OCI-LY7 (cell line): ENCODE data around the gene USH2A. TPM values are rescaled to one million over a fixed set of nuclear protein-coding genes. Genes with fewer than 3 reads are reported as not detected.

Experiments
- BruUV-seq: library from RNA; stranded (reverse); fragments of 400-500 nt; replicated peaks from 2 replicates; lab custom pipeline; 2021; lab: Mats Ljungman, UMichigan
- CTCF ChIA-PET: fragments of 300-600 bp; sonication (Branson Sonifier 250); formaldehyde crosslinking; loops from one replicate; lab custom pipeline; 2022; ENCODE audit warnings: antibody characterized with exemption; ENCODE audit not compliant: unreplicated experiment; lab: Charles Lee
- POLR2A ChIA-PET: fragments of 300-600 bp; sonication (Branson Sonifier 250); formaldehyde crosslinking; loops from one replicate; lab custom pipeline; 2022; ENCODE audit warnings: antibody characterized with exemption; lab: Charles Lee
- DNase-seq: peaks from one replicate; pipeline ENCODE4 v3.0.0-alpha.2; 2015; ENCODE audit warnings: low spot score
- H2AFZ ChIP-seq: fragments of 200-600 bp; sonication (generic), shearing (Covaris generic); 2 replicates; pipeline ENCODE4 v1.6.1; 2014; ENCODE audit warnings: mild to moderate bottlenecking, antibody characterized with exemption, low read length, moderate library complexity
- H3K27ac ChIP-seq: fragments of 200-600 bp; sonication (generic); 2 replicates; pipeline ENCODE4 v1.5.1; 2014; ENCODE audit warnings: mixed run types, low read depth, mild to moderate bottlenecking, moderate library complexity, low read length, inconsistent platforms; ENCODE audit not compliant: poor library complexity, severe bottlenecking
- H3K36me3 ChIP-seq: fragments of 200-600 bp; sonication (generic); 2 replicates; pipeline ENCODE4 v1.6.1; 2014; ENCODE audit warnings: mild to moderate bottlenecking, antibody characterized with exemption, low read length, moderate library complexity, mixed read lengths; ENCODE audit not compliant: insufficient read depth
- H3K4me1 ChIP-seq: fragments of 200-600 bp; sonication (generic); 2 replicates; pipeline ENCODE4 v1.5.1; 2014; ENCODE audit warnings: mild to moderate bottlenecking, low read length; ENCODE audit not compliant: insufficient read depth, poor library complexity, severe bottlenecking
- H3K4me2 ChIP-seq: fragments of 200-600 bp; sonication (generic); 2 replicates; pipeline ENCODE4 v1.6.1; 2014; ENCODE audit warnings: mild to moderate bottlenecking, low read length
- H3K4me3 ChIP-seq: fragments of 200-600 bp; sonication (generic); 2 replicates; pipeline ENCODE4 v1.5.1; 2014; ENCODE audit warnings: mild to moderate bottlenecking, low read depth, low read length; ENCODE audit not compliant: poor library complexity, severe bottlenecking
- H3K79me2 ChIP-seq: fragments of 200-600 bp; sonication (generic); 2 replicates; pipeline ENCODE4 v1.6.1; 2016; ENCODE audit warnings: low read depth, mild to moderate bottlenecking, low read length, moderate library complexity, mixed read lengths; ENCODE audit not compliant: insufficient read depth
- H3K9me2 ChIP-seq: fragments of 200-600 bp; sonication (generic); 2 replicates; pipeline ENCODE4 v1.6.1; 2016; ENCODE audit warnings: mild to moderate bottlenecking, low read length, mixed read lengths; ENCODE audit not compliant: insufficient read depth
- H3K9me3 ChIP-seq: fragments of 200-600 bp; sonication (generic); 2 replicates; pipeline ENCODE4 v1.6.1; 2014; ENCODE audit warnings: mild to moderate bottlenecking, mixed run types, low read length, mixed read lengths
- H4K20me1 ChIP-seq: fragments of 200-600 bp; sonication (generic); 2 replicates; pipeline ENCODE4 v1.6.1; 2014; ENCODE audit warnings: mild to moderate bottlenecking, antibody characterized with exemption, low read length, moderate library complexity, mixed read lengths; ENCODE audit not compliant: insufficient read depth
- CTCF ChIP-seq: fragments of 200-600 bp; sonication (generic); conservative IDR thresholded peaks from 2 replicates; pipeline ENCODE4 v1.5.1; 2014; ENCODE audit warnings: mild to moderate bottlenecking, antibody characterized with exemption, low read length, moderate library complexity, mixed read lengths
- EZH2phosphoT487 ChIP-seq: fragments of 200-600 bp; sonication (generic); IDR thresholded peaks from 2 replicates; pipeline ENCODE4 v1.6.1; 2018; ENCODE audit warnings: low read depth, borderline replicate concordance, mild to moderate bottlenecking, mixed run types, antibody characterized with exemption, low read length, moderate library complexity, mixed read lengths
- intact Hi-C: fragments of 100-400 bp; cut with micrococcal nuclease; formaldehyde crosslinking; loops from one replicate; pipeline ENCODE4 v1.10.0; 2022; ENCODE audit not compliant: unreplicated experiment
- total RNA-seq, 2 experiments: library from RNA; depleted of rRNA in 1 of 2; stranded (reverse); fragments of >200 nt in 1 of 2; shearing (Covaris generic) in 1 of 2; gene quantifications; 2 replicates each; pipeline ENCODE4 v1.2.3, GENCODE V29; 2014 to 2022

USH2A gene
- total RNA-seq, 2 experiments from 2014 or later, result not detected

DNA sequence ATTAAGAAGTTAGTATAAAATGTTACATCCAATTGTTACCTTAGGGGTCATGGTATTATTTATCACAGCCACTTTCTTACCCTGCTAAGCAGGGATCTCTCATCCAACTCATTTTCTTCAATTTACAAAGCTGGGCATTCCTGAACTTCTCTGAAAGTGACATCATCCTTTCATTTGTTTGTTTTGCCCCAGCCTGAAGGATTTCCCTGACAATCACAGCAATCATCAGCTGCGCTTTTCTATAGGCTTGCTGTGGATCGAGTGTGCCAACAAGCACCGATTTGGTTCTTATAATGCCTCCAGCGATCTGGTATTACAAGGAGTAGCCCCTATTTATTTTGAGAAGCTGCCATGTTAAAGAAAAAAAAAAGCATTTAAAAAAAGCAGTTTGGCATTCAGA is 240.2 kb downstream of the USH2A start:
- CTCF ChIA-PET, result no interaction called here
- POLR2A ChIA-PET, result interaction anchor here (0.6 to 0.7 kb wide), 2 partner anchors 11 to 25 kb away, joined by 3 to 5 read pairs; no protein-coding TSS in a partner anchor
- Histone ChIP-seq H3K79me2 (no peaks in the 10 kb centered on the region), H3K9me3 (no peaks in the 10 kb centered on the region), H2AFZ (no peak overlapping the region), H4K20me1 (no peaks in the 10 kb centered on the region), H3K36me3 (no peaks in the 10 kb centered on the region), H3K9me2 (no peaks in the 10 kb centered on the region), H3K4me1 (no peaks in the 10 kb centered on the region), H3K4me3 (no peak overlapping the region), H3K27ac (no peak overlapping the region), H3K4me2 (no peak overlapping the region)
- TF ChIP-seq CTCF, result no peak
- TF ChIP-seq EZH2phosphoT487, result no peak
- no peak for DNase-seq
- BruUV-seq, result no TSS peak
- intact Hi-C loops, result no loop called here

GRCh38 chr1:216181590-216181989 is 241.7 kb downstream of the USH2A start:
- no TSS peak for BruUV-seq
- POLR2A ChIA-PET, result no interaction called here

More at GRCh38 chr1:216181590-216181989, 241.7 kb downstream of the USH2A start:
- CTCF ChIA-PET, result no interaction called here
- H3K27ac ChIP-seq, result no peak overlapping the region
- H3K4me3 ChIP-seq, result no peak overlapping the region
- intact Hi-C loops, result no loop called here
- H3K79me2 ChIP-seq, result no peaks in the 10 kb centered on the region
- TF ChIP-seq EZH2phosphoT487 (no peak), CTCF (no peak)
- no peaks in the 10 kb centered on the region for H3K9me2 ChIP-seq
- no peaks in the 10 kb centered on the region for H3K9me3 ChIP-seq
- H4K20me1 ChIP-seq, result no peaks in the 10 kb centered on the region
- H3K36me3 ChIP-seq, result no peaks in the 10 kb centered on the region
- H3K4me1 ChIP-seq, result no peaks in the 10 kb centered on the region
- no peak overlapping the region for H2AFZ ChIP-seq
- DNase-seq, result no peak
- H3K4me2 ChIP-seq, result no peak overlapping the region
